Body of pancreas (tissue), 4 donors: Measurements from ENCODE around the gene SPATA16.

Experiments used
- CTCF ChIP-seq, 7 experiments: fragments of 450-650 bp in 4 of 7; fragments of 200-600 bp in 3 of 7; sonication (generic) in 3 of 7; IDR thresholded peaks; one replicate each; pipeline ENCODE4 v1.5.1; 2016 to 2019; ENCODE audit warnings: antibody characterized with exemption in 7 of 7
- POLR2A ChIP-seq, 3 donors: fragments of 450-650 bp; IDR thresholded peaks; one replicate each; pipeline ENCODE4 v1.6.1; 2016; ENCODE audit warnings: antibody characterized with exemption in 3 of 3, mild to moderate bottlenecking in 2 of 3

- TF ChIP-seq CTCF (IDR thresholded peaks at IDR 0.05): no peak
- no peak for TF ChIP-seq POLR2A (IDR thresholded peaks at IDR 0.05)
These were observed 1.6 kb downstream of the SPATA16 start for GRCh38 chr3:173139420-173139819.
